MCF 10A (cell line): ENCODE measurements around the gene AP3S2. TPM values are rescaled to one million over a fixed set of nuclear protein-coding genes. Genes with fewer than 3 reads are reported as not detected.
"Not testable (repeated sequence)": the region's sequence is repeated elsewhere in the genome, so short reads cannot be mapped to it uniquely, and the experiment has no call there.

Source experiments
- BruUV-seq: library from RNA; stranded (reverse); fragments of 400-500 nt; replicated peaks from 2 replicates; lab custom pipeline; 2021; lab: Mats Ljungman, UMichigan
- CTCF ChIA-PET: fragments of 300-600 bp; sonication (Branson Sonifier 250); formaldehyde crosslinking; extraction: SDS; loops from one replicate; lab custom pipeline; 2021; ENCODE audit warnings: antibody characterized with exemption, inconsistent platforms; lab: Yijun Ruan, JAX
- POLR2A ChIA-PET: fragments of 300-600, 350-650 bp; sonication (Branson Sonifier 250); formaldehyde crosslinking; extraction: SDS; loops from one replicate; lab custom pipeline; 2020; ENCODE audit warnings: antibody characterized with exemption, inconsistent platforms; lab: Yijun Ruan, JAX
- DNase-seq: peaks from one replicate; pipeline ENCODE4 v3.0.0-alpha.2; 2018; ENCODE audit not compliant: unreplicated experiment
- H3K27ac Mint-ChIP-seq: one replicate; pipeline ENCODE4 v1.8.0; 2022; ENCODE audit warnings: mild to moderate bottlenecking, low read depth, mixed read lengths; ENCODE audit not compliant: unreplicated experiment
- H3K27me3 Mint-ChIP-seq: one replicate; pipeline ENCODE4 v1.8.0; 2022; ENCODE audit warnings: mixed read lengths; ENCODE audit not compliant: insufficient read depth, unreplicated experiment
- H3K36me3 Mint-ChIP-seq: one replicate; pipeline ENCODE4 v1.8.0; 2022; ENCODE audit warnings: mild to moderate bottlenecking, moderate library complexity, mixed read lengths; ENCODE audit not compliant: insufficient read depth, unreplicated experiment
- H3K4me1 Mint-ChIP-seq: one replicate; pipeline ENCODE4 v1.8.0; 2022; ENCODE audit warnings: mixed read lengths; ENCODE audit not compliant: insufficient read depth, unreplicated experiment
- H3K4me3 Mint-ChIP-seq: one replicate; pipeline ENCODE4 v1.8.0; 2022; ENCODE audit warnings: mild to moderate bottlenecking, moderate library complexity, mixed read lengths; ENCODE audit not compliant: unreplicated experiment
- H3K9me3 Mint-ChIP-seq: one replicate; pipeline ENCODE4 v1.8.0; 2022; ENCODE audit warnings: mixed read lengths; ENCODE audit not compliant: unreplicated experiment
- intact Hi-C: fragments of 100-400 bp; cut with micrococcal nuclease; formaldehyde crosslinking; loops from 2 replicates; pipeline ENCODE4 v1.14.1; 2022
- total RNA-seq: library from RNA; stranded (reverse); gene quantifications from 2 replicates; pipeline ENCODE4 v1.2.3, GENCODE V29; 2022
- TF ChIP-seq, protein P1 (sequence below): fragments of 200-600 bp; IDR thresholded peaks from one replicate; pipeline ENCODE4 v1.8.0; 2022; ENCODE audit warnings: antibody characterized with exemption, mild to moderate bottlenecking; ENCODE audit not compliant: unreplicated experiment

The AP3S2 gene
- total RNA-seq, 1 experiment from 2014 or later: 38.4 TPM

- Mint-ChIP-seq H3K27ac (no peak overlapping the region), H3K27me3 (no peaks in the 10 kb centered on the region), H3K36me3 (peaks cover 44% of the 10 kb centered on the region), H3K9me3 (no peaks in the 10 kb centered on the region), H3K4me1 (no peaks in the 10 kb centered on the region), H3K4me3 (no peak overlapping the region)
- no peak for DNase-seq
- intact Hi-C loops: no loop called here
- POLR2A ChIA-PET: no interaction called here
- CTCF ChIA-PET: interaction anchor here (0.6 to 2.5 kb wide), 3 partner anchors 111 to 216 kb away, joined by 3 to 31 read pairs (median 5); no protein-coding TSS in a partner anchor
- TF ChIP-seq, protein P1, sequence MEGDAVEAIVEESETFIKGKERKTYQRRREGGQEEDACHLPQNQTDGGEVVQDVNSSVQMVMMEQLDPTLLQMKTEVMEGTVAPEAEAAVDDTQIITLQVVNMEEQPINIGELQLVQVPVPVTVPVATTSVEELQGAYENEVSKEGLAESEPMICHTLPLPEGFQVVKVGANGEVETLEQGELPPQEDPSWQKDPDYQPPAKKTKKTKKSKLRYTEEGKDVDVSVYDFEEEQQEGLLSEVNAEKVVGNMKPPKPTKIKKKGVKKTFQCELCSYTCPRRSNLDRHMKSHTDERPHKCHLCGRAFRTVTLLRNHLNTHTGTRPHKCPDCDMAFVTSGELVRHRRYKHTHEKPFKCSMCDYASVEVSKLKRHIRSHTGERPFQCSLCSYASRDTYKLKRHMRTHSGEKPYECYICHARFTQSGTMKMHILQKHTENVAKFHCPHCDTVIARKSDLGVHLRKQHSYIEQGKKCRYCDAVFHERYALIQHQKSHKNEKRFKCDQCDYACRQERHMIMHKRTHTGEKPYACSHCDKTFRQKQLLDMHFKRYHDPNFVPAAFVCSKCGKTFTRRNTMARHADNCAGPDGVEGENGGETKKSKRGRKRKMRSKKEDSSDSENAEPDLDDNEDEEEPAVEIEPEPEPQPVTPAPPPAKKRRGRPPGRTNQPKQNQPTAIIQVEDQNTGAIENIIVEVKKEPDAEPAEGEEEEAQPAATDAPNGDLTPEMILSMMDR: no peak
- BruUV-seq: no TSS peak
These were observed 23.0 kb downstream of the AP3S2 start for GRCh38 chr15:89870688-89871288.

- ChIA-PET CTCF (interaction anchor here (0.8 kb wide), 1 partner anchor 130 kb away, joined by 3 read pairs; no protein-coding TSS in a partner anchor), POLR2A (no interaction called here)
- intact Hi-C loops: no loop called here
- Mint-ChIP-seq H3K4me1 (no peaks in the 10 kb centered on the region), H3K27ac (no peak overlapping the region), H3K36me3 (peaks cover 49% of the 10 kb centered on the region), H3K9me3 (no peaks in the 10 kb centered on the region), H3K4me3 (no peak overlapping the region), H3K27me3 (no peaks in the 10 kb centered on the region)
- no peak for DNase-seq
- BruUV-seq: no TSS peak
- TF ChIP-seq, protein P1: no peak
These were observed 23.8 kb downstream of the AP3S2 start for GRCh38 chr15:89870006-89870405.

GRCh38 chr15:89869490-89869889 lies 24.3 kb downstream of the AP3S2 start:
- H3K4me1 Mint-ChIP-seq, POLR2A ChIA-PET, DNase-seq, H3K4me3 Mint-ChIP-seq, H3K9me3 Mint-ChIP-seq, BruUV-seq, H3K27ac Mint-ChIP-seq, intact Hi-C loops, H3K27me3 Mint-ChIP-seq: not testable (repeated sequence)
- H3K36me3 Mint-ChIP-seq: peaks cover 49% of the 10 kb centered on the region
- CTCF ChIA-PET: interaction anchor here (0.8 kb wide), 1 partner anchor 130 kb away, joined by 3 read pairs; no protein-coding TSS in a partner anchor

GRCh38 chr15:89864958-89865739 lies 28.6 kb downstream of the AP3S2 start:
- no TSS peak for BruUV-seq
- intact Hi-C loops: no loop called here
- Mint-ChIP-seq H3K36me3 (peaks cover 15% of the 10 kb centered on the region), H3K4me3 (no peak overlapping the region), H3K27ac (no peak overlapping the region), H3K4me1 (no peaks in the 10 kb centered on the region), H3K27me3 (no peaks in the 10 kb centered on the region), H3K9me3 (no peaks in the 10 kb centered on the region)
- no peak for DNase-seq
- CTCF ChIA-PET: interaction anchor here (0.6 to 4.2 kb wide), 10 partner anchors 9 to 373 kb away, joined by 3 to 38 read pairs (median 4); no protein-coding TSS in a partner anchor
- TF ChIP-seq, protein P1: no peak
- POLR2A ChIA-PET: interaction anchor here (0.6 to 1.7 kb wide), 4 partner anchors 12 to 368 kb away, joined by 3 to 7 read pairs (median 4); no protein-coding TSS in a partner anchor
